GM23338 (cell line): Measurements from ENCODE around the gene SLC7A6. TPM values are rescaled to one million over a fixed set of nuclear protein-coding genes. Genes with fewer than 3 reads are reported as not detected.
A peak's percentile ranks its signal among the peaks of the same experiment; 100 is the strongest.

Experiments
- ATAC-seq: fragments of 200-7000 bp; cut with Tn5 transposase; 3 replicates; pipeline ENCODE4 v1.9.1; 2020
- DNase-seq: peaks from one replicate; pipeline ENCODE4 v3.0.0-alpha.2; 2015; ENCODE audit warnings: low spot score
- H2AFZ ChIP-seq: fragments of 200-600 bp; sonication (generic); 2 replicates; pipeline ENCODE4 v1.8.0; 2016; ENCODE audit warnings: antibody characterized with exemption, mild to moderate bottlenecking, moderate library complexity
- H3F3A ChIP-seq: fragments of 200-600 bp; sonication (generic); replicated peaks from 2 replicates; pipeline ENCODE4 v1.8.0; 2017; ENCODE audit warnings: antibody characterized with exemption, mixed run types, low read depth
- H3K27ac ChIP-seq: fragments of 200-600 bp; sonication (generic); 2 replicates; pipeline ENCODE4 v1.6.1; 2016; ENCODE audit warnings: low read depth
- H3K27me3 ChIP-seq: fragments of 200-600 bp; sonication (generic); 2 replicates; pipeline ENCODE4 v1.8.0; 2016; ENCODE audit warnings: mild to moderate bottlenecking, mixed run types, moderate library complexity; ENCODE audit not compliant: insufficient read depth
- H3K36me3 ChIP-seq: fragments of 200-600 bp; sonication (generic); 2 replicates; pipeline ENCODE4 v1.8.0; 2016; ENCODE audit warnings: mild to moderate bottlenecking; ENCODE audit not compliant: insufficient read depth
- H3K4me1 ChIP-seq: fragments of 200-600 bp; sonication (generic); 2 replicates; pipeline ENCODE4 v1.8.0; 2016; ENCODE audit warnings: mild to moderate bottlenecking, moderate library complexity; ENCODE audit not compliant: insufficient read depth
- H3K4me2 ChIP-seq: fragments of 200-600 bp; sonication (generic); 2 replicates; pipeline ENCODE4 v1.7.1; 2017; ENCODE audit warnings: mixed run types
- H3K4me3 ChIP-seq: fragments of 200-600 bp; sonication (generic); 2 replicates; pipeline ENCODE4 v1.6.1; 2016; ENCODE audit warnings: mixed run types
- H3K79me2 ChIP-seq: fragments of 200-600 bp; sonication (generic); replicated peaks from 2 replicates; pipeline ENCODE4 v1.8.0; 2017; ENCODE audit warnings: mild to moderate bottlenecking; ENCODE audit not compliant: insufficient read depth
- H3K9me2 ChIP-seq: fragments of 200-600 bp; sonication (generic); 2 replicates; pipeline ENCODE4 v1.8.0; 2017; ENCODE audit not compliant: insufficient read depth
- H4K20me1 ChIP-seq: fragments of 200-600 bp; sonication (generic); replicated peaks from 2 replicates; pipeline ENCODE4 v1.8.0; 2017; ENCODE audit warnings: mild to moderate bottlenecking; ENCODE audit not compliant: insufficient read depth
- H3K27ac Mint-ChIP-seq: 2 replicates; pipeline ENCODE4 v1.8.0; 2020; ENCODE audit warnings: inconsistent platforms, mild to moderate bottlenecking, moderate library complexity, mixed read lengths
- H3K27me3 Mint-ChIP-seq: 3 replicates; pipeline ENCODE4 v1.8.0; 2022; ENCODE audit warnings: low read depth, mild to moderate bottlenecking, moderate library complexity, mixed read lengths, inconsistent platforms; ENCODE audit not compliant: insufficient read depth, poor library complexity
- H3K36me3 Mint-ChIP-seq: 3 replicates; pipeline ENCODE4 v1.8.0; 2021; ENCODE audit warnings: low read depth, mild to moderate bottlenecking, inconsistent platforms, moderate library complexity, mixed read lengths
- H3K4me1 Mint-ChIP-seq: 3 replicates; pipeline ENCODE4 v1.8.0; 2020; ENCODE audit warnings: mild to moderate bottlenecking, inconsistent platforms, mixed read lengths
- H3K4me3 Mint-ChIP-seq: 3 replicates; pipeline ENCODE4 v1.8.0; 2021; ENCODE audit warnings: moderate library complexity, mild to moderate bottlenecking, inconsistent platforms, mixed read lengths
- H3K9me3 Mint-ChIP-seq: 3 replicates; pipeline ENCODE4 v1.8.0; 2020; ENCODE audit warnings: moderate library complexity, mild to moderate bottlenecking, inconsistent platforms, mixed read lengths
- CREB1 ChIP-seq: fragments of 250-450 bp; sonication (Bioruptor Pico); IDR thresholded peaks from 2 replicates; pipeline ENCODE4 v1.5.0; 2020; ENCODE audit warnings: low read depth, mild to moderate bottlenecking, moderate library complexity
- EZH2 ChIP-seq: fragments of 200-600 bp; sonication (generic); IDR thresholded peaks from one replicate; pipeline ENCODE4 v1.8.0; 2017; ENCODE audit warnings: antibody characterized with exemption, mild to moderate bottlenecking, low read depth; ENCODE audit not compliant: unreplicated experiment
- EZH2phosphoT487 ChIP-seq: fragments of 200-600 bp; sonication (generic); IDR thresholded peaks from one replicate; pipeline ENCODE4 v1.8.1; 2018; ENCODE audit warnings: antibody characterized with exemption; ENCODE audit not compliant: unreplicated experiment
- JUNB ChIP-seq: IDR thresholded peaks from one replicate; pipeline ENCODE4 v1.6.1; 2016; ENCODE audit warnings: antibody characterized with exemption; ENCODE audit not compliant: unreplicated experiment
- NANOG ChIP-seq: IDR thresholded peaks from 2 replicates; pipeline ENCODE4 v1.6.1; 2016; ENCODE audit warnings: antibody characterized with exemption, borderline replicate concordance
- POLR2AphosphoS5 ChIP-seq: IDR thresholded peaks from 2 replicates; pipeline ENCODE4 v1.6.1; 2016; ENCODE audit warnings: antibody characterized with exemption, low read depth
- STAT1 ChIP-seq: IDR thresholded peaks from one replicate; pipeline ENCODE4 v1.6.1; 2016; ENCODE audit warnings: antibody characterized with exemption; ENCODE audit not compliant: unreplicated experiment
- ZNF114 ChIP-seq: fragments of 250-450 bp; sonication (Bioruptor Pico); IDR thresholded peaks from 2 replicates; pipeline ENCODE4 v1.5.0; 2020; ENCODE audit warnings: mild to moderate bottlenecking, moderate library complexity
- ZNF331 ChIP-seq: fragments of 250-450 bp; sonication (Bioruptor Pico); IDR thresholded peaks from 2 replicates; pipeline ENCODE4 v1.5.0; 2020; ENCODE audit warnings: low read depth, mild to moderate bottlenecking, moderate library complexity
- polyA plus RNA-seq: library from polyadenylated mRNA; unstranded; fragments of >200 nt; fragmentation: Nextera tagmentation; extraction: Ambion mirVana; gene quantifications from 2 replicates; pipeline ENCODE4 v1.2.1, GENCODE V29; 2016
- total RNA-seq: library from RNA; depleted of rRNA; stranded (reverse); fragments of >200 nt; shearing (Covaris generic); gene quantifications from 2 replicates; pipeline ENCODE4 v1.2.3, GENCODE V29; 2014
- TF ChIP-seq, protein P1 (sequence below): IDR thresholded peaks from 2 replicates; pipeline ENCODE4 v1.6.1; 2016; ENCODE audit warnings: antibody characterized with exemption
- TF ChIP-seq, protein P2 (sequence below), 2 experiments: fragments of 200-600 bp in 1 of 2; sonication (generic) in 1 of 2; conservative IDR thresholded peaks; 2 replicates each; pipeline versions ENCODE4 v1.5.1 to v1.6.1; 2016 to 2017; ENCODE audit warnings: antibody characterized with exemption in 2 of 2, low read depth in 2 of 2, mild to moderate bottlenecking in 2 of 2, moderate library complexity in 1 of 2
- TF ChIP-seq, protein P3 (sequence below): fragments of 250-450 bp; sonication (Bioruptor Pico); IDR thresholded peaks from 2 replicates; pipeline ENCODE4 v1.5.0; 2020; ENCODE audit warnings: mild to moderate bottlenecking, moderate library complexity

Gene SLC7A6
- total and polyA plus RNA-seq, 2 experiments from 2014 or later, result 16.6 to 30.9 TPM

DNA sequence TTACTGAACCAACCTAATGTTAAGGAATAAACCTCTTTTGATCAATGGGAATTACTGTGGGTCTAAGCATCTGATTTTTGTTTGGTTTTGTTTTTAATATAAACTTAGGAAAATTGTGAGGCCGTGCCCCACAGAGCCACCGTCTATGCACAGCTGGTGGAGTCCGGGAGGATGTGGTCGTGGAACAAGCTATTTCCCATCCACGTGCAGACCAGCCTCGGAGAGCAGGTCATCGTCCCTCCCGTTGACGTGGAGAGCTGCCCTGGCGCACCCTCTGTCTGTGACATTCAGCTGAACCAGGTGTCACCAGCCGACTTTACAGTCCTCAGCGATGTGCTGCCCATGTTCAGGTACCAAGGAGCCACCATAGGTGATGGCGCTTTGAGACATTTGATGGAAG, 74.9 kb downstream of the SLC7A6 start (continued):
- TF ChIP-seq, protein P1, sequence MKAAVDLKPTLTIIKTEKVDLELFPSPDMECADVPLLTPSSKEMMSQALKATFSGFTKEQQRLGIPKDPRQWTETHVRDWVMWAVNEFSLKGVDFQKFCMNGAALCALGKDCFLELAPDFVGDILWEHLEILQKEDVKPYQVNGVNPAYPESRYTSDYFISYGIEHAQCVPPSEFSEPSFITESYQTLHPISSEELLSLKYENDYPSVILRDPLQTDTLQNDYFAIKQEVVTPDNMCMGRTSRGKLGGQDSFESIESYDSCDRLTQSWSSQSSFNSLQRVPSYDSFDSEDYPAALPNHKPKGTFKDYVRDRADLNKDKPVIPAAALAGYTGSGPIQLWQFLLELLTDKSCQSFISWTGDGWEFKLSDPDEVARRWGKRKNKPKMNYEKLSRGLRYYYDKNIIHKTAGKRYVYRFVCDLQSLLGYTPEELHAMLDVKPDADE, result no peak

DNA sequence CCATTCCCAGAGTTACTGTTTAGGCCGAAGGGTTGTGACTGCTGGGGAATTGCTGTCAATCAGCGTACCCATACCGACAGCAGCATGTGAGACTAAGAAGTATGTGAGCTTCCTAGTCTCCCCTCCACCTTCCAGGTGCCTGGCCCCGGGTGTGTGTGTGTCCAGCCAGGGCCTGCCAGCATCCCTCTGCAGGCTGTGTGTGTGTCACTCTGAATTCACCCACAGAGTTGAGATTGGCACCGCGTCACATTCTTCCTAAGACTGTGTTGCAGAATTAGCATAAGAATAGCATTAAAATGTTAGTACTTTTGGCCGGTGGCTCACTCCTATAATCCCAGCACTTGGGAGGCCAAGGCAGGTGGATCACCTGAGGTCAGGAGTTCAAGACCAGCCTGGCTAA, 78.3 kb downstream of the SLC7A6 start:
- H3K4me1 Mint-ChIP-seq, result no peaks in the 10 kb centered on the region
- Histone ChIP-seq H3F3A (peaks cover 9% of the 10 kb centered on the region; the same call in 1 of the 2 replicates), H3K9me2 (no peaks in the 10 kb centered on the region), H3K36me3 (peaks cover 14% of the 10 kb centered on the region), H3K79me2 (no peaks in the 10 kb centered on the region), H4K20me1 (no peaks in the 10 kb centered on the region; the same call in 1 of the 2 replicates), H3K4me3 (no peak overlapping the region), H3K4me1 (no peaks in the 10 kb centered on the region; the same call in 1 of the 2 replicates), H3K27me3 (no peaks in the 10 kb centered on the region), H3K4me2 (no peak overlapping the region), H3K27ac (peak overlapping the region; percentile 59; the same call in 1 of the 2 replicates), H2AFZ (no peak overlapping the region)
- H3K27me3 Mint-ChIP-seq, result no peaks in the 10 kb centered on the region
- H3K27ac Mint-ChIP-seq, result no peak overlapping the region; the same call in 1 of the 2 replicates
- H3K9me3 Mint-ChIP-seq, result no peaks in the 10 kb centered on the region
- H3K36me3 Mint-ChIP-seq, result peaks cover 70% of the 10 kb centered on the region
- TF ChIP-seq, protein P1, result no peak
- TF ChIP-seq EZH2 (no peak), STAT1 (no peak), CREB1 (CRISPR knock-in tag) (no peak), POLR2AphosphoS5 (no peak), NANOG (no peak), ZNF331 (no peak), ZNF114 (CRISPR knock-in tag) (no peak), EZH2phosphoT487 (no peak), JUNB (no peak)
- TF ChIP-seq, protein P2, sequence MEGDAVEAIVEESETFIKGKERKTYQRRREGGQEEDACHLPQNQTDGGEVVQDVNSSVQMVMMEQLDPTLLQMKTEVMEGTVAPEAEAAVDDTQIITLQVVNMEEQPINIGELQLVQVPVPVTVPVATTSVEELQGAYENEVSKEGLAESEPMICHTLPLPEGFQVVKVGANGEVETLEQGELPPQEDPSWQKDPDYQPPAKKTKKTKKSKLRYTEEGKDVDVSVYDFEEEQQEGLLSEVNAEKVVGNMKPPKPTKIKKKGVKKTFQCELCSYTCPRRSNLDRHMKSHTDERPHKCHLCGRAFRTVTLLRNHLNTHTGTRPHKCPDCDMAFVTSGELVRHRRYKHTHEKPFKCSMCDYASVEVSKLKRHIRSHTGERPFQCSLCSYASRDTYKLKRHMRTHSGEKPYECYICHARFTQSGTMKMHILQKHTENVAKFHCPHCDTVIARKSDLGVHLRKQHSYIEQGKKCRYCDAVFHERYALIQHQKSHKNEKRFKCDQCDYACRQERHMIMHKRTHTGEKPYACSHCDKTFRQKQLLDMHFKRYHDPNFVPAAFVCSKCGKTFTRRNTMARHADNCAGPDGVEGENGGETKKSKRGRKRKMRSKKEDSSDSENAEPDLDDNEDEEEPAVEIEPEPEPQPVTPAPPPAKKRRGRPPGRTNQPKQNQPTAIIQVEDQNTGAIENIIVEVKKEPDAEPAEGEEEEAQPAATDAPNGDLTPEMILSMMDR (conservative IDR thresholded peaks at IDR 0.05; ENCODE audit: low read depth in 2 of 2), result no peak
- TF ChIP-seq, protein P3, sequence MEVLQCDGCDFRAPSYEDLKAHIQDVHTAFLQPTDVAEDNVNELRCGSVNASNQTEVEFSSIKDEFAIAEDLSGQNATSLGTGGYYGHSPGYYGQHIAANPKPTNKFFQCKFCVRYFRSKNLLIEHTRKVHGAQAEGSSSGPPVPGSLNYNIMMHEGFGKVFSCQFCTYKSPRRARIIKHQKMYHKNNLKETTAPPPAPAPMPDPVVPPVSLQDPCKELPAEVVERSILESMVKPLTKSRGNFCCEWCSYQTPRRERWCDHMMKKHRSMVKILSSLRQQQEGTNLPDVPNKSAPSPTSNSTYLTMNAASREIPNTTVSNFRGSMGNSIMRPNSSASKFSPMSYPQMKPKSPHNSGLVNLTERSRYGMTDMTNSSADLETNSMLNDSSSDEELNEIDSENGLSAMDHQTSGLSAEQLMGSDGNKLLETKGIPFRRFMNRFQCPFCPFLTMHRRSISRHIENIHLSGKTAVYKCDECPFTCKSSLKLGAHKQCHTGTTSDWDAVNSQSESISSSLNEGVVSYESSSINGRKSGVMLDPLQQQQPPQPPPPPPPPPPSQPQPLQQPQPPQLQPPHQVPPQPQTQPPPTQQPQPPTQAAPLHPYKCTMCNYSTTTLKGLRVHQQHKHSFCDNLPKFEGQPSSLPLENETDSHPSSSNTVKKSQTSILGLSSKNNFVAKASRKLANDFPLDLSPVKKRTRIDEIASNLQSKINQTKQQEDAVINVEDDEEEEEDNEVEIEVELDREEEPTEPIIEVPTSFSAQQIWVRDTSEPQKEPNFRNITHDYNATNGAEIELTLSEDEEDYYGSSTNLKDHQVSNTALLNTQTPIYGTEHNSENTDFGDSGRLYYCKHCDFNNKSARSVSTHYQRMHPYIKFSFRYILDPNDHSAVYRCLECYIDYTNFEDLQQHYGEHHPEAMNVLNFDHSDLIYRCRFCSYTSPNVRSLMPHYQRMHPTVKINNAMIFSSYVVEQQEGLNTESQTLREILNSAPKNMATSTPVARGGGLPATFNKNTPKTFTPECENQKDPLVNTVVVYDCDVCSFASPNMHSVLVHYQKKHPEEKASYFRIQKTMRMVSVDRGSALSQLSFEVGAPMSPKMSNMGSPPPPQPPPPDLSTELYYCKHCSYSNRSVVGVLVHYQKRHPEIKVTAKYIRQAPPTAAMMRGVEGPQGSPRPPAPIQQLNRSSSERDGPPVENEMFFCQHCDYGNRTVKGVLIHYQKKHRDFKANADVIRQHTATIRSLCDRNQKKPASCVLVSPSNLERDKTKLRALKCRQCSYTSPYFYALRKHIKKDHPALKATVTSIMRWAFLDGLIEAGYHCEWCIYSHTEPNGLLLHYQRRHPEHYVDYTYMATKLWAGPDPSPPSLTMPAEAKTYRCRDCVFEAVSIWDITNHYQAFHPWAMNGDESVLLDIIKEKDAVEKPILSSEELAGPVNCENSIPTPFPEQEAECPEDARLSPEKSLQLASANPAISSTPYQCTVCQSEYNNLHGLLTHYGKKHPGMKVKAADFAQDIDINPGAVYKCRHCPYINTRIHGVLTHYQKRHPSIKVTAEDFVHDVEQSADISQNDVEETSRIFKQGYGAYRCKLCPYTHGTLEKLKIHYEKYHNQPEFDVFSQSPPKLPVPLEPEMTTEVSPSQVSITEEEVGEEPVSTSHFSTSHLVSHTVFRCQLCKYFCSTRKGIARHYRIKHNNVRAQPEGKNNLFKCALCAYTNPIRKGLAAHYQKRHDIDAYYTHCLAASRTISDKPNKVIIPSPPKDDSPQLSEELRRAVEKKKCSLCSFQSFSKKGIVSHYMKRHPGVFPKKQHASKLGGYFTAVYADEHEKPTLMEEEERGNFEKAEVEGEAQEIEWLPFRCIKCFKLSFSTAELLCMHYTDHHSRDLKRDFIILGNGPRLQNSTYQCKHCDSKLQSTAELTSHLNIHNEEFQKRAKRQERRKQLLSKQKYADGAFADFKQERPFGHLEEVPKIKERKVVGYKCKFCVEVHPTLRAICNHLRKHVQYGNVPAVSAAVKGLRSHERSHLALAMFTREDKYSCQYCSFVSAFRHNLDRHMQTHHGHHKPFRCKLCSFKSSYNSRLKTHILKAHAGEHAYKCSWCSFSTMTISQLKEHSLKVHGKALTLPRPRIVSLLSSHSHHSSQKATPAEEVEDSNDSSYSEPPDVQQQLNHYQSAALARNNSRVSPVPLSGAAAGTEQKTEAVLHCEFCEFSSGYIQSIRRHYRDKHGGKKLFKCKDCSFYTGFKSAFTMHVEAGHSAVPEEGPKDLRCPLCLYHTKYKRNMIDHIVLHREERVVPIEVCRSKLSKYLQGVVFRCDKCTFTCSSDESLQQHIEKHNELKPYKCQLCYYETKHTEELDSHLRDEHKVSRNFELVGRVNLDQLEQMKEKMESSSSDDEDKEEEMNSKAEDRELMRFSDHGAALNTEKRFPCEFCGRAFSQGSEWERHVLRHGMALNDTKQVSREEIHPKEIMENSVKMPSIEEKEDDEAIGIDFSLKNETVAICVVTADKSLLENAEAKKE (CRISPR knock-in tag), result no peak
- DNase-seq, result peak; percentile 29
- no peak overlapping the region for H3K4me3 Mint-ChIP-seq
- peak; percentile 68 for ATAC-seq
